ENCODE measurements around the gene DDX6.
"Not testable (repeated sequence)": the region's sequence is repeated elsewhere in the genome, so short reads cannot be mapped to it uniquely, and the experiment has no call there.

DDX6 gene

GRCh38 chr11:118834427-118835028 lies 43.6 kb upstream of the DDX6 start:
- Histone ChIP-seq H3F3A (ENCODE audit: insufficient read depth, low read length) (no peaks in the 10 kb centered on the region), H3K4me2 (ENCODE audit: low read length) (peak overlapping the region; percentile 48), H3K27me3 (ENCODE audit: insufficient read depth, low read length) (no peaks in the 10 kb centered on the region), H3K4me1 (ENCODE audit: insufficient read depth, low read length, severe bottlenecking) (peaks cover 43% of the 10 kb centered on the region), H3K36me3 (ENCODE audit: insufficient read depth, low read length) (no peaks in the 10 kb centered on the region), H3K9me2 (ENCODE audit: low read depth, low read length) (no peaks in the 10 kb centered on the region), H3K9ac (ENCODE audit: low read length) (no peak overlapping the region; the same call in 1 of the 2 replicates), H3K9me3 (ENCODE audit: low read length) (no peaks in the 10 kb centered on the region), H4K20me1 (ENCODE audit: insufficient read depth, low read length) (no peaks in the 10 kb centered on the region), H3K4me3 (ENCODE audit: low read depth, low read length, poor library complexity, severe bottlenecking) (no peak overlapping the region), H2AFZ (ENCODE audit: low read length) (no peak overlapping the region), H3K27ac (ENCODE audit: low read depth, low read length, poor library complexity, severe bottlenecking) (peak overlapping the region; percentile 38), H3K79me2 (ENCODE audit: insufficient read depth, low read length) (no peaks in the 10 kb centered on the region)
- TF ChIP-seq EZH2 (IDR thresholded peaks at IDR 0.05; ENCODE audit: borderline replicate concordance, low read length) (no peak), CTCF (IDR thresholded peaks at IDR 0.05; ENCODE audit: low read length) (no peak)

- H3K9me2 ChIP-seq (ENCODE audit: low read depth, low read length) = no peaks in the 10 kb centered on the region
- no peaks in the 10 kb centered on the region for H3K27me3 ChIP-seq (ENCODE audit: insufficient read depth, low read length)
- H4K20me1 ChIP-seq (ENCODE audit: insufficient read depth, low read length) = no peaks in the 10 kb centered on the region
- peaks cover 3% of the 10 kb centered on the region; the same call in 1 of the 2 replicates for H3F3A ChIP-seq (ENCODE audit: insufficient read depth, low read length)
- H3K36me3 ChIP-seq (ENCODE audit: insufficient read depth, low read length) = no peaks in the 10 kb centered on the region
- no peaks in the 10 kb centered on the region for H3K79me2 ChIP-seq (ENCODE audit: insufficient read depth, low read length)
- H3K27ac ChIP-seq (ENCODE audit: low read depth, low read length, poor library complexity, severe bottlenecking) = peak overlapping the region; percentile 72
- no peaks in the 10 kb centered on the region for H3K9me3 ChIP-seq (ENCODE audit: low read length)
- H3K9ac ChIP-seq (ENCODE audit: low read length) = no peak overlapping the region
- no peak for TF ChIP-seq EZH2 (IDR thresholded peaks at IDR 0.05; ENCODE audit: borderline replicate concordance, low read length)
- no peak for TF ChIP-seq CTCF (IDR thresholded peaks at IDR 0.05; ENCODE audit: low read length)
- H2AFZ ChIP-seq (ENCODE audit: low read length) = peak overlapping the region; percentile 63
- H3K4me2 ChIP-seq (ENCODE audit: low read length) = no peak overlapping the region
- peaks cover 46% of the 10 kb centered on the region for H3K4me1 ChIP-seq (ENCODE audit: insufficient read depth, low read length, severe bottlenecking)
- no peak overlapping the region for H3K4me3 ChIP-seq (ENCODE audit: low read depth, low read length, poor library complexity, severe bottlenecking)
Observed at GRCh38 chr11:118827118-118827517, 36.2 kb upstream of the DDX6 start.

GRCh38 chr11:118822936-118823510 lies 32.1 kb upstream of the DDX6 start:
- not testable (repeated sequence) for H3K36me3 ChIP-seq (ENCODE audit: insufficient read depth, low read length)

More at GRCh38 chr11:118822936-118823510, 32.1 kb upstream of the DDX6 start:
- not testable (repeated sequence) for H3K9me3 ChIP-seq (ENCODE audit: low read length); H3K27me3 ChIP-seq (ENCODE audit: insufficient read depth, low read length); H3K9ac ChIP-seq (ENCODE audit: low read length); H3F3A ChIP-seq (ENCODE audit: insufficient read depth, low read length); H3K79me2 ChIP-seq (ENCODE audit: insufficient read depth, low read length); H3K9me2 ChIP-seq (ENCODE audit: low read depth, low read length); H4K20me1 ChIP-seq (ENCODE audit: insufficient read depth, low read length); H3K4me3 ChIP-seq (ENCODE audit: low read depth, low read length, poor library complexity, severe bottlenecking); H3K4me2 ChIP-seq (ENCODE audit: low read length)
- Histone ChIP-seq H3K4me1 (ENCODE audit: insufficient read depth, low read length, severe bottlenecking) (peaks cover 61% of the 10 kb centered on the region), H2AFZ (ENCODE audit: low read length) (0 out of 2 replicates have a peak overlapping the region, but pooled peaks have one; percentile 47), H3K27ac (ENCODE audit: low read depth, low read length, poor library complexity, severe bottlenecking) (peak overlapping the region; percentile 99)

All from OCI-LY1 (cell line).